ENCODE results near the gene AFAP1.

The AFAP1 gene

DNA sequence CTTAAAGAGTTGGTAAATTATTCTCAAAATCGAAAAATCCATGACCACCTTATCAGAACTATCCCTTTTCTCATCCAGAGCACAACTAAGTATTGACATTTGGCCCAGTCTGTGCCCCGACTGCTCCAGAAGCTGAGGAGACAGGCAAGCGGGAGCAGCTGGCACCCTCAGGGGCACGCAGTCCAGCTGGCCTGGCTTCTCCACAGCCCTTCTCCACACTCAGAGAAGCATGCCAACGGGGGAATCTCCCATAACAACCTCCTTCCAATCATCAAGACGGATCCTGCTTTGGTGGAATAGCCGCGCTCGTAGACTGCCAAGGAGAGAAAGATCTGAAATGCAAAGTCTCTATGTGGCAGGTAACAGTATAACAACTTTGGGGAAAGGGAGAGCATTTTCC lies 85.4 kb downstream of the AFAP1 start:
- Histone ChIP-seq H2AFZ (ENCODE audit: low read depth) (no peak overlapping the region), H3K4me1 (ENCODE audit: low read depth, poor library complexity, severe bottlenecking) (no peaks in the 10 kb centered on the region), H3K4me3 (IDR thresholded peaks at IDR 0.05; ENCODE audit: insufficient read depth, low read depth, low read length) (no peak overlapping the region), H3K9ac (no peak overlapping the region), H3K4me2 (no peak overlapping the region), H3K27me3 (ENCODE audit: insufficient read depth, low read depth) (no peaks in the 10 kb centered on the region), H3K36me3 (ENCODE audit: insufficient read depth) (no peaks in the 10 kb centered on the region), H3K27ac (no peak overlapping the region), H3K79me2 (ENCODE audit: insufficient read depth, low read depth) (no peaks in the 10 kb centered on the region), H4K20me1 (ENCODE audit: insufficient read depth) (no peaks in the 10 kb centered on the region)
- TF ChIP-seq, protein P1, sequence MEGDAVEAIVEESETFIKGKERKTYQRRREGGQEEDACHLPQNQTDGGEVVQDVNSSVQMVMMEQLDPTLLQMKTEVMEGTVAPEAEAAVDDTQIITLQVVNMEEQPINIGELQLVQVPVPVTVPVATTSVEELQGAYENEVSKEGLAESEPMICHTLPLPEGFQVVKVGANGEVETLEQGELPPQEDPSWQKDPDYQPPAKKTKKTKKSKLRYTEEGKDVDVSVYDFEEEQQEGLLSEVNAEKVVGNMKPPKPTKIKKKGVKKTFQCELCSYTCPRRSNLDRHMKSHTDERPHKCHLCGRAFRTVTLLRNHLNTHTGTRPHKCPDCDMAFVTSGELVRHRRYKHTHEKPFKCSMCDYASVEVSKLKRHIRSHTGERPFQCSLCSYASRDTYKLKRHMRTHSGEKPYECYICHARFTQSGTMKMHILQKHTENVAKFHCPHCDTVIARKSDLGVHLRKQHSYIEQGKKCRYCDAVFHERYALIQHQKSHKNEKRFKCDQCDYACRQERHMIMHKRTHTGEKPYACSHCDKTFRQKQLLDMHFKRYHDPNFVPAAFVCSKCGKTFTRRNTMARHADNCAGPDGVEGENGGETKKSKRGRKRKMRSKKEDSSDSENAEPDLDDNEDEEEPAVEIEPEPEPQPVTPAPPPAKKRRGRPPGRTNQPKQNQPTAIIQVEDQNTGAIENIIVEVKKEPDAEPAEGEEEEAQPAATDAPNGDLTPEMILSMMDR (conservative IDR thresholded peaks at IDR 0.05; ENCODE audit: low read depth, low read length): no peak

DNA sequence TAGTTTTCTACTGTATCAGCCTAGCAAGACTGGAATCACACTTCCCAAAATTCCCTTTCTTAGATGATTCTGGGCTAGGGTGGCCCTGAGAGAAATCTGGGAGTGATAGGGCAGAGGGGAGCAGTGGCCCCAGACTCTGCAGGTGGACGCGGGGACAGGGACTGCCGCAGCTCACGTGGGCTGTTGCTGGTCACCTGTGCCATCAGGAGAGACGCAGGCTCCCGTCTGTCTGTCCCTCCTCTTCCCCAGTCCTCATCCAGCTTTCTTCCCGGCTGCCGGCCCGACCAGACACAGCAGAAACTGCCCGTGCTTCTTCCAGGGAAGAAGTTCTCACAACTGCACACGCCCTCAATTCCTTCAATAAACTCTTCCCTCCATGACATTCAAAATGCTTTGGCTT lies 86.4 kb downstream of the AFAP1 start:
- no peak overlapping the region for H3K4me3 ChIP-seq (IDR thresholded peaks at IDR 0.05; ENCODE audit: insufficient read depth, low read depth, low read length)
- no peak overlapping the region for H3K27ac ChIP-seq
- TF ChIP-seq, protein P1 (conservative IDR thresholded peaks at IDR 0.05; ENCODE audit: low read depth, low read length): no peak
- H3K79me2 ChIP-seq (ENCODE audit: insufficient read depth, low read depth): no peaks in the 10 kb centered on the region
- H3K4me2 ChIP-seq: no peak overlapping the region
- no peak overlapping the region for H2AFZ ChIP-seq (ENCODE audit: low read depth)
- no peak overlapping the region for H3K9ac ChIP-seq
- no peaks in the 10 kb centered on the region for H3K4me1 ChIP-seq (ENCODE audit: low read depth, poor library complexity, severe bottlenecking)
- H3K27me3 ChIP-seq (ENCODE audit: insufficient read depth, low read depth): no peaks in the 10 kb centered on the region
- no peaks in the 10 kb centered on the region for H3K36me3 ChIP-seq (ENCODE audit: insufficient read depth)
- no peaks in the 10 kb centered on the region for H4K20me1 ChIP-seq (ENCODE audit: insufficient read depth)

DNA sequence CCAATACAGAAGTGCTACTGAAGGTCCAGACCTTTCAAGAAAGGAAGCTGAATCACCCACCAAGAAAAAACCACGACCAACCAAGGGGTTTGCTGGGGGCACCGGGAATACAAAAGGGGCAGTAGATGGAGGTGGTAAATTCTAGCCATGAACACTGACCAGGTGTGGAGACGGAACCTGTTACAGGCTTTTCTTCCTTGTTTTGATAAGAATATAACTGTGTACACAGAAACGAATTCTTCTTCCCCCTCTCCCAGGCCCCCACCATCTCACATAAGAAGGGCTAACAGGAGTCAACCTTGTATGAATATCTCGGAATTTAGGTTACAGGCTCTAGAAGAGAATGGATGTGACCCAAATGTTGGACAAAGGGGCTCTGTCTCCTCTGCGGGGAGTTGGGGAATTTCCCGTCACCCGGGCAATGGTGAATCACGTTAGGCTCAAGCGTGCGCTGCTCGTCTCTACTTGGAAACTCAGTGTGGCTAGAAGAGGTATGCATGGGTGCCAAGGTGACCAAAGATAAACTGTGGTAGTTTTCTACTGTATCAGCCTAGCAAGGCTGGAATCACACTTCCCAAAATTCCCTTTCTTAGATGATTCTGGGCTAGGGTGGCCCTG lies 87.0 kb downstream of the AFAP1 start:
- no peak overlapping the region for H2AFZ ChIP-seq (ENCODE audit: low read depth)
- H3K27ac ChIP-seq: no peak overlapping the region
- TF ChIP-seq, protein P1 (conservative IDR thresholded peaks at IDR 0.05; ENCODE audit: low read depth, low read length): no peak
- no peaks in the 10 kb centered on the region for H4K20me1 ChIP-seq (ENCODE audit: insufficient read depth)
- no peaks in the 10 kb centered on the region for H3K4me1 ChIP-seq (ENCODE audit: low read depth, poor library complexity, severe bottlenecking)
- H3K4me3 ChIP-seq (IDR thresholded peaks at IDR 0.05; ENCODE audit: insufficient read depth, low read depth, low read length): no peak overlapping the region
- no peak overlapping the region for H3K4me2 ChIP-seq
- H3K27me3 ChIP-seq (ENCODE audit: insufficient read depth, low read depth): no peaks in the 10 kb centered on the region
- no peaks in the 10 kb centered on the region for H3K79me2 ChIP-seq (ENCODE audit: insufficient read depth, low read depth)
- no peak overlapping the region for H3K9ac ChIP-seq
- H3K36me3 ChIP-seq (ENCODE audit: insufficient read depth): no peaks in the 10 kb centered on the region

DNA sequence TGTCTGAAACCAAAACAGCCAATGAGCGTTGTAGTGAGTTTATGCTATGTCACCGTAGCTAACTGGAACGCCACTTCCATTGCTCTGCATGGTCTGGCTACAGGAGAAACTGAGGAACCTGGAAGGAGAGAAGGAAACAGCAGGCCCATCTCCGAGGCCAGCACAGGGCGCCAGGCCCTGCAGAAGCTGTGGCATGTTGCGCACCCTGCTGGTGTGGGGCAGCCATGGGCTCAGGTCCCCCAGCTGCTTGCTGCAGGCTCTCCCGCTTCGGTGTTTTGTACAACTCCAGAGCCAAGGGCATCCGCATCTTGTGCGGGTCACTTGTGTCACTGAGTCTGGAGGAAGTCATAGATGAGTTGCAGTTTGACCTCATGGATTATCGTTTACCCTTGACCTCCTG lies 89.2 kb downstream of the AFAP1 start:
- no peaks in the 10 kb centered on the region for H3K36me3 ChIP-seq (ENCODE audit: insufficient read depth)
- H3K4me1 ChIP-seq (ENCODE audit: low read depth, poor library complexity, severe bottlenecking): no peaks in the 10 kb centered on the region
- no peak overlapping the region for H3K27ac ChIP-seq
- no peak overlapping the region for H3K4me3 ChIP-seq (IDR thresholded peaks at IDR 0.05; ENCODE audit: insufficient read depth, low read depth, low read length)
- no peaks in the 10 kb centered on the region for H4K20me1 ChIP-seq (ENCODE audit: insufficient read depth)
- H3K4me2 ChIP-seq: no peak overlapping the region
- H2AFZ ChIP-seq (ENCODE audit: low read depth): no peak overlapping the region
- no peaks in the 10 kb centered on the region for H3K27me3 ChIP-seq (ENCODE audit: insufficient read depth, low read depth)
- H3K79me2 ChIP-seq (ENCODE audit: insufficient read depth, low read depth): no peaks in the 10 kb centered on the region
- TF ChIP-seq, protein P1 (conservative IDR thresholded peaks at IDR 0.05; ENCODE audit: low read depth, low read length): no peak
- H3K9ac ChIP-seq: no peak overlapping the region
